RWPE2 (cell line): Measurements from ENCODE around the gene TBX6.

Experiments
- ATAC-seq: fragments of 200-7000 bp; cut with Tn5 transposase; 3 replicates; pipeline ENCODE4 v1.9.1; 2021; ENCODE audit warnings: low read depth
- DNase-seq: peaks from one replicate; pipeline ENCODE4 v3.0.0-alpha.2; 2020; ENCODE audit warnings: low spot score
- H3K27ac ChIP-seq: fragments of 450-650 bp; 2 replicates; pipeline ENCODE4 v1.5.1; 2017; ENCODE audit warnings: mild to moderate bottlenecking; ENCODE audit not compliant: poor library complexity, severe bottlenecking
- H3K27me3 ChIP-seq: fragments of 250-450 bp; sonication (Bioruptor Pico); 2 replicates; pipeline ENCODE4 v1.5.1; 2021; ENCODE audit warnings: mild to moderate bottlenecking, moderate library complexity; ENCODE audit not compliant: insufficient read depth, poor library complexity, severe bottlenecking
- H3K36me3 ChIP-seq: fragments of 250-450 bp; sonication (Bioruptor Pico); 2 replicates; pipeline ENCODE4 v1.5.1; 2020; ENCODE audit warnings: low read depth, mild to moderate bottlenecking, moderate library complexity
- H3K4me1 ChIP-seq: fragments of 250-450 bp; sonication (Bioruptor Pico); 2 replicates; pipeline ENCODE4 v1.5.1; 2021; ENCODE audit warnings: mild to moderate bottlenecking, moderate library complexity; ENCODE audit not compliant: insufficient read depth, poor library complexity, severe bottlenecking
- H3K4me3 ChIP-seq: fragments of 250-450 bp; sonication (Bioruptor Pico); 2 replicates; pipeline ENCODE4 v1.5.1; 2021; ENCODE audit warnings: mild to moderate bottlenecking, moderate library complexity; ENCODE audit not compliant: severe bottlenecking
- H3K9me3 ChIP-seq: fragments of 250-450 bp; sonication (Bioruptor Pico); 2 replicates; pipeline ENCODE4 v1.5.1; 2021; ENCODE audit warnings: mild to moderate bottlenecking, moderate library complexity; ENCODE audit not compliant: severe bottlenecking
- TF ChIP-seq, protein P1 (sequence below): fragments of 450-650 bp; IDR thresholded peaks from one replicate; pipeline ENCODE4 v1.5.1; 2017; ENCODE audit warnings: mild to moderate bottlenecking, moderate library complexity; ENCODE audit not compliant: poor library complexity, severe bottlenecking

The TBX6 gene

DNA sequence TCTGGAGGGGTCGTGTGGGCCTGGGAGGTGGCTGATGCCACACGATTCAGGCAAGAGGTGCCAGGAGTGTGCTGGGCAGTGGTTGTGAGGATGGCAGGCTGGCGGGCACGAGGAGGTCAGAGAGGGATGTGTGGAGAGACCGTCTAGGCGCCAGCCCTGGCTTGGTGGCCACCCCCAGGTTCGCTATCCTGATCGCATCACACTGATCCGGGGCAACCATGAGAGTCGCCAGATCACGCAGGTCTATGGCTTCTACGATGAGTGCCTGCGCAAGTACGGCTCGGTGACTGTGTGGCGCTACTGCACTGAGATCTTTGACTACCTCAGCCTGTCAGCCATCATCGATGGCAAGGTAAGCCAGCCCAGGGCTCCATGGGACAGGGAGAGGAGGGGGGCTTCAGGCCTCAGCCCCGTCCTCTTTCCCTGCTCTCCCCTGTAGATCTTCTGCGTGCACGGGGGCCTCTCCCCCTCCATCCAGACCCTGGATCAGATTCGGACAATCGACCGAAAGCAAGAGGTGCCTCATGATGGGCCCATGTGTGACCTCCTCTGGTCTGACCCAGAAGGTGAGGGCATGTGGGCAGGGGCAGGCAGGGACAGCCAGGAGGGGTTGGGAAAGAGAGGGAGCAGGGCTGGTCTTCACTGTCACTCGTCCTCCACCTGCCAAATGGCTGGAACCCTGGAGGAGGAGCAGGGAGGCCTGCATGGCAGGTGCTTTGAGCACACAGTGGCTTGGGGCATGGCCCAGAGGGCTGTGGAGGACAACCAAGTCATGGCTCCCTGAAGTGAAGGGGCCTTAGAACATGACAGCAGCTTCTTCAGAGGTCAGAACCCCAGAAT lies 8.3 kb downstream of the TBX6 start:
- H3K27me3 ChIP-seq = no peaks in the 10 kb centered on the region
- peaks cover 74% of the 10 kb centered on the region for H3K36me3 ChIP-seq
- ATAC-seq (no peak), DNase-seq (peak; percentile 55)
- no peaks in the 10 kb centered on the region for H3K9me3 ChIP-seq
- no peak overlapping the region for H3K4me3 ChIP-seq
- TF ChIP-seq, protein P1, sequence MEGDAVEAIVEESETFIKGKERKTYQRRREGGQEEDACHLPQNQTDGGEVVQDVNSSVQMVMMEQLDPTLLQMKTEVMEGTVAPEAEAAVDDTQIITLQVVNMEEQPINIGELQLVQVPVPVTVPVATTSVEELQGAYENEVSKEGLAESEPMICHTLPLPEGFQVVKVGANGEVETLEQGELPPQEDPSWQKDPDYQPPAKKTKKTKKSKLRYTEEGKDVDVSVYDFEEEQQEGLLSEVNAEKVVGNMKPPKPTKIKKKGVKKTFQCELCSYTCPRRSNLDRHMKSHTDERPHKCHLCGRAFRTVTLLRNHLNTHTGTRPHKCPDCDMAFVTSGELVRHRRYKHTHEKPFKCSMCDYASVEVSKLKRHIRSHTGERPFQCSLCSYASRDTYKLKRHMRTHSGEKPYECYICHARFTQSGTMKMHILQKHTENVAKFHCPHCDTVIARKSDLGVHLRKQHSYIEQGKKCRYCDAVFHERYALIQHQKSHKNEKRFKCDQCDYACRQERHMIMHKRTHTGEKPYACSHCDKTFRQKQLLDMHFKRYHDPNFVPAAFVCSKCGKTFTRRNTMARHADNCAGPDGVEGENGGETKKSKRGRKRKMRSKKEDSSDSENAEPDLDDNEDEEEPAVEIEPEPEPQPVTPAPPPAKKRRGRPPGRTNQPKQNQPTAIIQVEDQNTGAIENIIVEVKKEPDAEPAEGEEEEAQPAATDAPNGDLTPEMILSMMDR = no peak
- no peaks in the 10 kb centered on the region for H3K4me1 ChIP-seq
- H3K27ac ChIP-seq = no peak overlapping the region

DNA sequence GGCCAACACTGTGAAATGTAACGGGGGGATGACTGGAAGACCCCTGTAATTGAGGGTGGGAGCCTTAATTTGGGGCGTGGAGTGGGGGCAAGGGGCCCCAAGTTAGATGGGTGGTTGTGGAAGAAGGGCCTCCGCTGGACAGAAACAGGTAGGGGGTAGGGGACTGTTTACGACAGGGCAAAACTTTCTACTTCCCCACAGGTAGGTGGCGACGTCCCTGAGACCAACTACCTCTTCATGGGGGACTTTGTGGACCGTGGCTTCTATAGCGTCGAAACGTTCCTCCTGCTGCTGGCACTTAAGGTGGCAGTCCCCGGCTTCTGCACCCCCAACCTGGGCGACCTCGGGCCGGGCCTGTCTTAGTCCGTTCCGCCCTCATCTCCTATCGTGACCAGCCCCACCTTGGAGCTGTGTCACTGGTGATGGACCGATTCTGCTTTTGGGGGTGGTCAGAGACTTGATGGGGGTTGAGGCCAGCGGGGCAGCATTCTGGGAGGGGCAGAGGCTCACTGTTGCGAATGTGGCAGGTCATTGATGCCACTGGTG lies 9.1 kb downstream of the TBX6 start:
- no peaks in the 10 kb centered on the region for H3K27me3 ChIP-seq
- H3K9me3 ChIP-seq = no peaks in the 10 kb centered on the region
- H3K27ac ChIP-seq = no peak overlapping the region
- H3K36me3 ChIP-seq = peaks cover 82% of the 10 kb centered on the region
- no peak overlapping the region for H3K4me3 ChIP-seq
- TF ChIP-seq, protein P1 = no peak
- no peak for DNase-seq
- ATAC-seq = no peak
- no peaks in the 10 kb centered on the region for H3K4me1 ChIP-seq

DNA sequence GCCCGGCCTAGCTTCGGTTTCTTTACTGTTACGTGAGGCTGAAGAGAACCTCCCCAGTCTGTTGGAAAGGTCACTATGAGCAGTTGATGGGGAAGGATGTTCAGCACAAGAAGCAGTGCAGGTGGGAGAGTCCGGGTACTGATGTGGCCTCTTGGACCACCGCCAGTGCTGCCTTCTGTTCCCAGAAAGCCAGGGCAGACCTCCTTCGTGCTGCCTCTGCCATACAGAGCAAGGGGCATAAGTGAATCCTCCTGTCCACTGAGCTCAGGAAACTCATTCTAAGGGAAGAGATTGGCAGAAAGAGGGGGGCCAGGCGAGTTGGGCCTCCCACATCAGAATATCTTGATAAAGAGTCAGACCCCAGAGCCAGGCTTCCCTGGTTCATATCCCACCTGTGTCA lies 12.2 kb downstream of the TBX6 start:
- Histone ChIP-seq H3K27me3 (no peaks in the 10 kb centered on the region), H3K27ac (no peak overlapping the region), H3K36me3 (peaks cover 83% of the 10 kb centered on the region), H3K4me3 (no peak overlapping the region), H3K4me1 (peaks cover 13% of the 10 kb centered on the region), H3K9me3 (no peaks in the 10 kb centered on the region)
- TF ChIP-seq, protein P1 = no peak
- ATAC-seq (no peak), DNase-seq (no peak)

DNA sequence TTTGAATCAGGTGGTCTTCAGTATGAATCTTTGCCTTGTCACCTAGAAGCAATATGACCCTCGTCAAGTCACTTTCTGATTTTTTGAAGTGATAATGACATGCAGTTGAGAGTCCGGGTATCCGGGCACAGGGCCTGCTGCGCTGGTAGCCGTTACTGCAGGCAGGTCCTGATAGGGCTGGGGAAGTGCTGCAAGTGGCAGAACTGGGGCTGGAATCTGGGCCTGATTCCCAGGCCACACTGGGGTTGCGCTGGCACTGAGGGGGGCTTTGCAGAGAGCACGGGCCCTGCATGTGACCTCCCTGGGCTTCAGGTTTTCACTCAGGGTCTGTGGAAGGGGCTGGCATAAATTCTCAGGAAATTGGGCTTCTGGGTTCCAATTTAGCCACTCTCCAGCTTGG lies 13.0 kb downstream of the TBX6 start:
- TF ChIP-seq, protein P1 = no peak
- no peak for ATAC-seq

DNA sequence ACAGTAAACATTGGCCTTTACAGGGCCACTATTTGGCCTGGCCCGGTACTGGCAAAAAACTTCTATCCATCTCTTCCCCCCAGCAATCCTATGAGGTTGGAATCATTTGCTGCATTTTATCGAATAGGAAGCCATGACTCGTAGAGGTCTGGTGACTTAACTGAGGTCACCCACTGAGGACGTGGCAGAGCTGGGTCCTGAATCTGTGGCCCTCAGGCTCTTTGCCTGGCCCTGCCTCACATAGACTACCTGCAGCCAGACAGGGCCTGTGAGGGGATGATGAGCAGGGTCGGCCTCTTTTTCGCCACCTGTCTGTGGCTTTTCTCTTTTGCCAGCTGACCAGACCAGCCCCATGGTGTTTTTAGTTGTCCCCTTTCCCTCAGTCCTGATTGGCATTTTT lies 14.1 kb downstream of the TBX6 start:
- peaks cover 65% of the 10 kb centered on the region for H3K36me3 ChIP-seq
- peak overlapping the region; percentile 69 for H3K27ac ChIP-seq
- no peaks in the 10 kb centered on the region for H3K27me3 ChIP-seq
- DNase-seq (no peak), ATAC-seq (no peak)
- H3K9me3 ChIP-seq = no peaks in the 10 kb centered on the region
- H3K4me1 ChIP-seq = peaks cover 13% of the 10 kb centered on the region
- TF ChIP-seq, protein P1 = no peak
- H3K4me3 ChIP-seq = no peak overlapping the region

More for the DNA sequence above, 13.0 kb downstream of the TBX6 start:
- Histone ChIP-seq H3K4me1 (peaks cover 13% of the 10 kb centered on the region), H3K4me3 (no peak overlapping the region), H3K27ac (no peak overlapping the region), H3K9me3 (no peaks in the 10 kb centered on the region), H3K27me3 (no peaks in the 10 kb centered on the region), H3K36me3 (peaks cover 76% of the 10 kb centered on the region)
- DNase-seq = no peak
